HK-2 (cell line): Measurements from ENCODE around the gene EDARADD.

Experiments
- DNase-seq: peaks from one replicate; pipeline ENCODE4 v3.0.0-alpha.2; 2018; ENCODE audit not compliant: unreplicated experiment

Gene EDARADD

GRCh38 chr1:236392182-236392581 is 1.9 kb upstream of the EDARADD start:
- DNase-seq, result no peak

- DNase-seq, result peak; percentile 8
These were observed 768 bp downstream of the EDARADD start for GRCh38 chr1:236394879-236395229.

- peak; percentile 11 for DNase-seq
These were observed 1.3 kb downstream of the EDARADD start for GRCh38 chr1:236395230-236395946.

GRCh38 chr1:236395947-236396664 is 2.0 kb downstream of the EDARADD start:
- no peak for DNase-seq

GRCh38 chr1:236396665-236397043 is 2.6 kb downstream of the EDARADD start:
- DNase-seq, result no peak

- no peak for DNase-seq
These were observed 3.2 kb downstream of the EDARADD start for GRCh38 chr1:236397173-236397759.

GRCh38 chr1:236398538-236398937 is 4.5 kb downstream of the EDARADD start:
- no peak for DNase-seq

GRCh38 chr1:236400061-236400603 is 6.0 kb downstream of the EDARADD start:
- DNase-seq, result no peak

- DNase-seq, result no peak
These were observed 7.6 kb downstream of the EDARADD start for GRCh38 chr1:236401698-236402097.

GRCh38 chr1:236403905-236404696 is 10.0 kb downstream of the EDARADD start:
- no peak for DNase-seq

- DNase-seq, result no peak
These were observed 13.0 kb downstream of the EDARADD start for GRCh38 chr1:236407059-236407458.

- DNase-seq, result no peak
These were observed 19.6 kb downstream of the EDARADD start for GRCh38 chr1:236413688-236414087.

GRCh38 chr1:236416165-236416564 is 22.1 kb downstream of the EDARADD start:
- DNase-seq, result no peak

GRCh38 chr1:236417336-236417735 is 23.2 kb downstream of the EDARADD start:
- DNase-seq, result no peak

- DNase-seq, result no peak
These were observed 25.4 kb downstream of the EDARADD start for GRCh38 chr1:236419502-236419901.

- no peak for DNase-seq
These were observed 26.9 kb downstream of the EDARADD start for GRCh38 chr1:236421022-236421421.

GRCh38 chr1:236421850-236422516 is 27.9 kb downstream of the EDARADD start:
- DNase-seq, result no peak

- no peak for DNase-seq
These were observed 28.4 kb downstream of the EDARADD start for GRCh38 chr1:236422517-236422876.

GRCh38 chr1:236425031-236425663 is 31.1 kb downstream of the EDARADD start:
- peak; percentile 24 for DNase-seq

- DNase-seq, result no peak
These were observed 32.1 kb downstream of the EDARADD start for GRCh38 chr1:236426215-236426614.

GRCh38 chr1:236429715-236430274 is 35.7 kb downstream of the EDARADD start:
- no peak for DNase-seq
